GM12878 (cell line): ENCODE data around the gene FNIP1. TPM values are rescaled to one million over a fixed set of nuclear protein-coding genes. Genes with fewer than 3 reads are reported as not detected.

Experiments used
- ATAC-seq: fragments of 200-7000 bp; cut with Tn5 transposase; 3 replicates; pipeline ENCODE4 v1.9.1; 2020; ENCODE audit warnings: mild to moderate bottlenecking, moderate library complexity
- BruUV-seq: library from RNA; stranded (reverse); fragments of 400-500 nt; replicated peaks from 2 replicates; lab custom pipeline; 2021; lab: Mats Ljungman, UMichigan
- CTCF ChIA-PET: fragments of 300-600 bp; sonication (Branson Sonifier 250); formaldehyde crosslinking; extraction: SDS; loops from one replicate; lab custom pipeline; 2021; ENCODE audit warnings: inconsistent platforms; lab: Yijun Ruan, JAX
- POLR2A ChIA-PET: fragments of 350-600 bp; formaldehyde crosslinking; extraction: SDS; loops from one replicate; lab custom pipeline; 2021; ENCODE audit warnings: inconsistent platforms; lab: Charles Lee
- RAD21 ChIA-PET: fragments of 300-600 bp; sonication (Branson Sonifier 250); formaldehyde crosslinking; loops from one replicate; lab custom pipeline; 2023; ENCODE audit warnings: antibody characterized with exemption; ENCODE audit not compliant: unreplicated experiment; lab: Charles Lee
- SMC1A ChIA-PET: fragments of 300-600 bp; sonication (Branson Sonifier 250); formaldehyde crosslinking; loops from one replicate; lab custom pipeline; 2023; ENCODE audit not compliant: unreplicated experiment, uncharacterized antibody; lab: Charles Lee
- DNase-seq: peaks from one replicate; pipeline ENCODE4 v3.0.0-alpha.2; 2011; ENCODE audit warnings: low read depth, low spot score
- FAIRE-seq: peaks from 3 replicates; lab custom pipeline; 2011; peaks lifted over from hg19 to GRCh38; lab: Jason Lieb, UNC
- H2AFZ ChIP-seq: 2 replicates; pipeline ENCODE4 v1.6.0; 2011; ENCODE audit warnings: low read depth, low read length, control low read depth; ENCODE audit not compliant: control insufficient read depth
- H3K27ac ChIP-seq: 2 replicates; pipeline ENCODE4 v1.5.1; 2011; ENCODE audit warnings: control low read depth; ENCODE audit not compliant: control insufficient read depth, insufficient read depth
- H3K27me3 ChIP-seq, 2 experiments: replicated peaks in 1 of 2; 2 replicates each; pipeline versions ENCODE4 v1.6.0 to v1.6.1; 2011; ENCODE audit warnings: low read length in 1 of 2; ENCODE audit not compliant: control insufficient read depth in 2 of 2, insufficient read depth in 2 of 2
- H3K36me3 ChIP-seq, 2 experiments: 2 replicates each; pipeline ENCODE4 v1.5.1; 2011; ENCODE audit warnings: low read length in 1 of 2; ENCODE audit not compliant: control insufficient read depth in 2 of 2, insufficient read depth in 2 of 2
- H3K4me1 ChIP-seq: 2 replicates; pipeline ENCODE4 v1.6.1; 2011; ENCODE audit warnings: mild to moderate bottlenecking, low read length, moderate library complexity, mixed read lengths; ENCODE audit not compliant: control insufficient read depth, insufficient read depth
- H3K4me2 ChIP-seq: 2 replicates; pipeline ENCODE4 v1.6.0; 2011; ENCODE audit warnings: control low read depth; ENCODE audit not compliant: control insufficient read depth, insufficient read depth
- H3K4me3 ChIP-seq: fragments of 200-600 bp; sonication (generic); 2 replicates; pipeline ENCODE4 v1.5.1; 2016
- H3K79me2 ChIP-seq: 2 replicates; pipeline ENCODE4 v1.6.0; 2011; ENCODE audit warnings: low read length; ENCODE audit not compliant: control insufficient read depth, insufficient read depth
- H3K9ac ChIP-seq: 2 replicates; pipeline ENCODE4 v1.8.0; 2011; ENCODE audit warnings: low read length, control low read depth, mixed read lengths; ENCODE audit not compliant: control insufficient read depth, insufficient read depth
- H3K9me3 ChIP-seq: replicated peaks from 3 replicates; pipeline ENCODE4 v1.5.1; 2011; ENCODE audit warnings: mild to moderate bottlenecking, low read length; ENCODE audit not compliant: control insufficient read depth, insufficient read depth
- H4K20me1 ChIP-seq: 2 replicates; pipeline ENCODE4 v1.6.0; 2011; ENCODE audit not compliant: control insufficient read depth, insufficient read depth
- HCFC1 ChIP-seq: fragments of 150-350 bp; IDR thresholded peaks from 2 replicates; pipeline ENCODE4 v1.6.1; 2014; ENCODE audit warnings: low read length
- JUND ChIP-seq: IDR thresholded peaks from 2 replicates; pipeline ENCODE4 v1.6.1; 2012; ENCODE audit warnings: low read depth, mild to moderate bottlenecking, low read length, improper control_type of control experiment, moderate library complexity
- MEF2B ChIP-seq: fragments of 450-650 bp; IDR thresholded peaks from 2 replicates; pipeline ENCODE4 v1.6.1; 2018; ENCODE audit warnings: mild to moderate bottlenecking, moderate library complexity; ENCODE audit not compliant: partially characterized antibody, poor library complexity, severe bottlenecking
- SP1 ChIP-seq: IDR thresholded peaks from one replicate; pipeline ENCODE4 v1.6.1; 2011; ENCODE audit warnings: low read depth, low read length
- ZNF622 ChIP-seq: fragments of 450-650 bp; IDR thresholded peaks from 2 replicates; pipeline ENCODE4 v1.6.1; 2017; ENCODE audit warnings: mild to moderate bottlenecking, inconsistent platforms
- WGBS: methylation state at CpG from one replicate; pipeline ENCODE4 v1.1.6; 2016; ENCODE audit warnings: low lambda C conversion rate; ENCODE audit not compliant: insufficient replicate concordance, insufficient coverage; ENCODE audit errors: missing lambda C conversion rate; 5-methylcytosine and 5-hydroxymethylcytosine counted together
- in situ Hi-C: fragments of 300-500 bp; cut with MboI; formaldehyde crosslinking; loops from 9 replicates; pipeline ENCODE4 v1.14.3; 2018; ENCODE audit warnings: mixed read lengths
- intact Hi-C: fragments of 100-400 bp; cut with micrococcal nuclease; formaldehyde crosslinking; loops from one replicate; pipeline ENCODE4 v1.14.2; 2022; ENCODE audit not compliant: unreplicated experiment
- polyA plus RNA-seq, 11 experiments: library from polyadenylated mRNA; depleted of rRNA in 4 of 11; unstranded in 6 of 11; stranded (reverse) in 5 of 11; fragments of >200 nt; fragmentation: Nextera tagmentation in 4 of 11; fragmentation: Illumina TruSeq in 1 of 11; extraction: Ambion mirVana in 4 of 11; extraction: Trizol in 1 of 11; gene quantifications; 1 replicate in 1 of 11; 2 replicates in 10 of 11; pipeline versions ENCODE4 v1.2.1 to v1.2.3, GENCODE V29; 2011 to 2016; ENCODE audit warnings: inconsistent platforms in 2 of 11, missing spikeins in 2 of 11, low read depth in 1 of 11
- total RNA-seq, 4 experiments: library from RNA; depleted of rRNA in 3 of 4; stranded (reverse); fragments of >200 nt in 3 of 4; fragmentation: Illumina TruSeq in 1 of 4; extraction: Trizol in 1 of 4; gene quantifications; 2 replicates each; pipeline versions ENCODE4 v1.2.1 to v1.2.3, GENCODE V29; 2013 to 2021
- TF ChIP-seq, protein P1 (sequence below): fragments of 450-650 bp; conservative IDR thresholded peaks from 2 replicates; pipeline ENCODE4 v1.6.1; 2017; ENCODE audit warnings: mild to moderate bottlenecking, moderate library complexity
- TF ChIP-seq, protein P2 (sequence below): fragments of 450-650 bp; IDR thresholded peaks from 2 replicates; pipeline ENCODE4 v1.6.1; 2014; ENCODE audit warnings: mild to moderate bottlenecking

FNIP1 gene
- total and polyA plus RNA-seq, 10 of the 15 experiments (the other 5 are each of a cell fraction or from before 2014, with no cell fraction given), result 4.3 to 18.0 (median 14.0) TPM

DNA sequence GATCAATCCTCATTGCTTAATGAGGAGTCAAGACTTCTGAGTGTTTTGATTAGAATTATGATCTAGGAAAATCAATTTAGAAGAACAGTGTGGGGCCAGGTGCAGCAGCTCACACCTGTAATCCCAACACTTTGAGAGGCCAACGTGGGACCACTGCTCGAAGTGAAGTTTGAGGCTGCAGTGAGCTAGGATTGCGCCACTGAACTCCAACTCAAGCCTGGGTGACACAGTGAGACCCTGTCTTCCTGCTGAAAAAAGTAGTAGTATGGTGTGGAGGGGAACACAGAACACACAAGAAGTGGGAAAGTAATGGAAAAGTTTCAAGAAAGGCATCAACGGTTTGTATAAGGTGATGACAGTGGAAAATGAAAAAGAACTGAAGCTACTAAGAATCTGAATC lies 9.1 kb downstream of the FNIP1 start:
- no peaks in the 10 kb centered on the region for H3K27me3 ChIP-seq
- ChIA-PET RAD21 (no interaction called here), SMC1A (interaction anchor here (0.7 to 1.2 kb wide), 3 partner anchors 37 to 1326 kb away, joined by 3 to 5 read pairs (median 3); no protein-coding TSS in a partner anchor), CTCF (no interaction called here), POLR2A (interaction anchor here (0.8 to 1.2 kb wide), 2 partner anchors 9 to 13 kb away, joined by 3 read pairs; partner anchors contain the start of gene FNIP1)
- no peaks in the 10 kb centered on the region for H3K36me3 ChIP-seq
- H3K4me2 ChIP-seq, result no peak overlapping the region; the same call in 1 of the 2 replicates
- H3K4me1 ChIP-seq, result no peaks in the 10 kb centered on the region
- intact Hi-C loops, result no loop called here
- no peaks in the 10 kb centered on the region; the same call in 2 of the 3 replicates for H3K9me3 ChIP-seq
- DNase-seq, result no peak
- no peak for FAIRE-seq
- 83% methylated on average over 4 of the region's 4 CpGs for WGBS
- TF ChIP-seq HCFC1, result no peak
- no peak for TF ChIP-seq SP1
- no peak for TF ChIP-seq ZNF622
- no peak for TF ChIP-seq MEF2B
- TF ChIP-seq, protein P1, sequence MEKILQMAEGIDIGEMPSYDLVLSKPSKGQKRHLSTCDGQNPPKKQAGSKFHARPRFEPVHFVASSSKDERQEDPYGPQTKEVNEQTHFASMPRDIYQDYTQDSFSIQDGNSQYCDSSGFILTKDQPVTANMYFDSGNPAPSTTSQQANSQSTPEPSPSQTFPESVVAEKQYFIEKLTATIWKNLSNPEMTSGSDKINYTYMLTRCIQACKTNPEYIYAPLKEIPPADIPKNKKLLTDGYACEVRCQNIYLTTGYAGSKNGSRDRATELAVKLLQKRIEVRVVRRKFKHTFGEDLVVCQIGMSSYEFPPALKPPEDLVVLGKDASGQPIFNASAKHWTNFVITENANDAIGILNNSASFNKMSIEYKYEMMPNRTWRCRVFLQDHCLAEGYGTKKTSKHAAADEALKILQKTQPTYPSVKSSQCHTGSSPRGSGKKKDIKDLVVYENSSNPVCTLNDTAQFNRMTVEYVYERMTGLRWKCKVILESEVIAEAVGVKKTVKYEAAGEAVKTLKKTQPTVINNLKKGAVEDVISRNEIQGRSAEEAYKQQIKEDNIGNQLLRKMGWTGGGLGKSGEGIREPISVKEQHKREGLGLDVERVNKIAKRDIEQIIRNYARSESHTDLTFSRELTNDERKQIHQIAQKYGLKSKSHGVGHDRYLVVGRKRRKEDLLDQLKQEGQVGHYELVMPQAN, result no peak
- no peak for TF ChIP-seq JUND
- TF ChIP-seq, protein P2, sequence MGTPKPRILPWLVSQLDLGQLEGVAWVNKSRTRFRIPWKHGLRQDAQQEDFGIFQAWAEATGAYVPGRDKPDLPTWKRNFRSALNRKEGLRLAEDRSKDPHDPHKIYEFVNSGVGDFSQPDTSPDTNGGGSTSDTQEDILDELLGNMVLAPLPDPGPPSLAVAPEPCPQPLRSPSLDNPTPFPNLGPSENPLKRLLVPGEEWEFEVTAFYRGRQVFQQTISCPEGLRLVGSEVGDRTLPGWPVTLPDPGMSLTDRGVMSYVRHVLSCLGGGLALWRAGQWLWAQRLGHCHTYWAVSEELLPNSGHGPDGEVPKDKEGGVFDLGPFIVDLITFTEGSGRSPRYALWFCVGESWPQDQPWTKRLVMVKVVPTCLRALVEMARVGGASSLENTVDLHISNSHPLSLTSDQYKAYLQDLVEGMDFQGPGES, result no peak
- BruUV-seq, result no TSS peak
- peaks cover 4% of the 10 kb centered on the region; the same call in 1 of the 2 replicates for H4K20me1 ChIP-seq
- no peak overlapping the region for H3K27ac ChIP-seq
- H3K4me3 ChIP-seq, result no peak overlapping the region
- ATAC-seq, result no peak
- H2AFZ ChIP-seq, result no peak overlapping the region
- H3K9ac ChIP-seq, result no peak overlapping the region
- peaks cover 63% of the 10 kb centered on the region for H3K79me2 ChIP-seq
- in situ Hi-C loops, result no loop called here
